Measurements from ENCODE around the gene CASZ1. TPM values are rescaled to one million over a fixed set of nuclear protein-coding genes. Genes with fewer than 3 reads are reported as not detected.

CASZ1 gene
- total RNA-seq, 2 donors from 2014 or later, result 90.9 to 96.9 TPM

GRCh38 chr1:10806966-10807365, 10.5 kb upstream of the CASZ1 start:
- H3K9me3 ChIP-seq, result no peaks in the 10 kb centered on the region
- DNase-seq (ENCODE audit: low spot score), result no peak
- H3K4me3 ChIP-seq, result no peak overlapping the region
- TF ChIP-seq POLR2AphosphoS5 (IDR thresholded peaks at IDR 0.05), result no peak
- TF ChIP-seq POLR2A (IDR thresholded peaks at IDR 0.05), result no peak
- no peak for TF ChIP-seq CTCF (IDR thresholded peaks at IDR 0.05)
- H3K27me3 ChIP-seq (replicated peaks; ENCODE audit: insufficient read depth), result no peaks in the 10 kb centered on the region
- no peak overlapping the region for H3K27ac ChIP-seq
- intact Hi-C loops (cut with DNase I), result no loop called here
- peaks cover 9% of the 10 kb centered on the region for H3K4me1 ChIP-seq (replicated peaks)
- H3K36me3 ChIP-seq, result no peaks in the 10 kb centered on the region
- WGBS, result 96% methylated on average over 5 of the region's 5 CpGs

GRCh38 chr1:10803971-10804820, 7.8 kb upstream of the CASZ1 start:
- peaks cover 9% of the 10 kb centered on the region for H3K4me1 ChIP-seq (replicated peaks)
- H3K4me3 ChIP-seq, result no peak overlapping the region
- H3K27me3 ChIP-seq (replicated peaks; ENCODE audit: insufficient read depth), result no peaks in the 10 kb centered on the region
- no peaks in the 10 kb centered on the region for H3K9me3 ChIP-seq
- H3K27ac ChIP-seq, result peak overlapping the region; percentile 71 to 85
- peak; percentile 79 for DNase-seq (ENCODE audit: low spot score)
- TF ChIP-seq POLR2AphosphoS5 (IDR thresholded peaks at IDR 0.05) (peak; percentile 75), POLR2A (IDR thresholded peaks at IDR 0.05) (peak; percentile 45), CTCF (IDR thresholded peaks at IDR 0.05) (no peak)
- intact Hi-C loops (cut with DNase I), result no loop called here
- 38% methylated on average over 21 of the region's 21 CpGs for WGBS
- no peaks in the 10 kb centered on the region for H3K36me3 ChIP-seq

- Histone ChIP-seq H3K36me3 (no peaks in the 10 kb centered on the region), H3K4me3 (no peak overlapping the region), H3K27me3 (replicated peaks; ENCODE audit: insufficient read depth) (no peaks in the 10 kb centered on the region), H3K9me3 (no peaks in the 10 kb centered on the region), H3K27ac (peak overlapping the region; percentile 71 to 85), H3K4me1 (replicated peaks) (peaks cover 9% of the 10 kb centered on the region)
- DNase-seq (ENCODE audit: low spot score), result no peak
- WGBS, result 66% methylated on average over 12 of the region's 12 CpGs
- intact Hi-C loops (cut with DNase I), result no loop called here
- TF ChIP-seq CTCF (IDR thresholded peaks at IDR 0.05) (no peak), POLR2AphosphoS5 (IDR thresholded peaks at IDR 0.05) (no peak), POLR2A (IDR thresholded peaks at IDR 0.05) (no peak)
Observed at GRCh38 chr1:10802944-10803715, 6.7 kb upstream of the CASZ1 start.

GRCh38 chr1:10800778-10801177, 4.3 kb upstream of the CASZ1 start:
- H3K27me3 ChIP-seq (replicated peaks; ENCODE audit: insufficient read depth), result no peaks in the 10 kb centered on the region
- H3K27ac ChIP-seq, result no peak overlapping the region
- no peaks in the 10 kb centered on the region for H3K9me3 ChIP-seq
- WGBS, result 90% methylated on average over 3 of the region's 3 CpGs
- TF ChIP-seq POLR2A (IDR thresholded peaks at IDR 0.05) (no peak), POLR2AphosphoS5 (IDR thresholded peaks at IDR 0.05) (no peak), CTCF (IDR thresholded peaks at IDR 0.05) (no peak)
- H3K4me1 ChIP-seq (replicated peaks), result peaks cover 9% of the 10 kb centered on the region
- H3K36me3 ChIP-seq, result no peaks in the 10 kb centered on the region
- intact Hi-C loops (cut with DNase I), result no loop called here
- DNase-seq (ENCODE audit: low spot score), result no peak
- no peak overlapping the region for H3K4me3 ChIP-seq
